GM21447 (cell line): ENCODE results near the gene PANX2.
"Not testable (repeated sequence)": the region's sequence is repeated elsewhere in the genome, so short reads cannot be mapped to it uniquely, and the experiment has no call there.

Source experiments
- ATAC-seq: cut with Tn5 transposase; IDR thresholded peaks from one replicate; pipeline ENCODE4 v1.9.1; 2021; ENCODE audit not compliant: unreplicated experiment

PANX2 gene

GRCh38 chr22:50170453-50171318 lies at the start of gene PANX2:
Gene PANX2 (plus strand): TSS chr22:50170731. CDS start chr22:50170731, 0 bp downstream.
- no peak for ATAC-seq

- ATAC-seq: no peak
Observed at GRCh38 chr22:50121202-50121740, 49.3 kb upstream of the PANX2 start.

GRCh38 chr22:50123119-50123518 lies 47.4 kb upstream of the PANX2 start:
- no peak for ATAC-seq

- no peak for ATAC-seq
Observed at GRCh38 chr22:50125029-50125428, 45.5 kb upstream of the PANX2 start.

- ATAC-seq: no peak
Observed at GRCh38 chr22:50129121-50129736, 41.3 kb upstream of the PANX2 start.

- no peak for ATAC-seq
Observed at GRCh38 chr22:50131894-50132293, 38.6 kb upstream of the PANX2 start.

- ATAC-seq: no peak
Observed at GRCh38 chr22:50134481-50134880, 36.0 kb upstream of the PANX2 start.

GRCh38 chr22:50136581-50137015 lies 33.9 kb upstream of the PANX2 start:
- no peak for ATAC-seq

GRCh38 chr22:50137277-50137676 lies 33.3 kb upstream of the PANX2 start:
- ATAC-seq: not testable (repeated sequence)

GRCh38 chr22:50138041-50138440 lies 32.5 kb upstream of the PANX2 start:
- ATAC-seq: no peak

GRCh38 chr22:50138988-50139387 lies 31.5 kb upstream of the PANX2 start:
- no peak for ATAC-seq

GRCh38 chr22:50139843-50140415 lies 30.6 kb upstream of the PANX2 start:
- no peak for ATAC-seq

- no peak for ATAC-seq
Observed at GRCh38 chr22:50140615-50141014, 29.9 kb upstream of the PANX2 start.

- ATAC-seq: no peak
Observed at GRCh38 chr22:50141462-50141861, 29.1 kb upstream of the PANX2 start.

- no peak for ATAC-seq
Observed at GRCh38 chr22:50141891-50142363, 28.6 kb upstream of the PANX2 start.

- ATAC-seq: no peak
Observed at GRCh38 chr22:50143096-50143495, 27.4 kb upstream of the PANX2 start.

GRCh38 chr22:50144005-50144614 lies 26.4 kb upstream of the PANX2 start:
- ATAC-seq: no peak

- no peak for ATAC-seq
Observed at GRCh38 chr22:50145721-50146438, 24.7 kb upstream of the PANX2 start.

- ATAC-seq: no peak
Observed at GRCh38 chr22:50146439-50147238, 23.9 kb upstream of the PANX2 start.
